Activated naive CD4-positive, alpha-beta T cell treated with anti-CD3 and anti-CD28 coated beads, Interleukin-2, amount 50 U/mL, for 72 hours (primary cell): Measurements from ENCODE around the gene VSX1. TPM values are rescaled to one million over a fixed set of nuclear protein-coding genes. Genes with fewer than 3 reads are reported as not detected.

ENCODE experiments used
- ATAC-seq, 2 donors: fragments of 150-1000 bp; cut with Tn5 transposase; 2 replicates each; pipeline ENCODE4 v1.10.0; 2021; ENCODE audit warnings: mild to moderate bottlenecking in 2 of 2, moderate library complexity in 2 of 2
- DNase-seq, 2 donors: peaks; one replicate each; pipeline ENCODE4 v3.0.0; 2021 to 2022; ENCODE audit warnings: low spot score in 2 of 2
- H3K27ac Mint-ChIP-seq, 2 donors: one replicate each; pipeline ENCODE4 v1.8.0; 2022; ENCODE audit warnings: mild to moderate bottlenecking in 2 of 2, mixed read lengths in 2 of 2
- H3K36me3 Mint-ChIP-seq, 2 donors: one replicate each; pipeline ENCODE4 v1.8.0; 2022; ENCODE audit warnings: mixed read lengths in 2 of 2
- H3K9me3 Mint-ChIP-seq, 2 donors: one replicate each; pipeline ENCODE4 v1.8.0; 2022; ENCODE audit warnings: mixed read lengths in 2 of 2
- total RNA-seq, 2 donors: library from RNA; stranded (reverse); gene quantifications; one replicate each; pipeline ENCODE4 v1.2.3, GENCODE V29; 2022

Gene VSX1
- total RNA-seq, 2 donors from 2014 or later, result not detected

- Mint-ChIP-seq H3K27ac (no peak overlapping the region), H3K36me3 (no peaks in the 10 kb centered on the region), H3K9me3 (no peaks in the 10 kb centered on the region)
- ATAC-seq, result no peak
- DNase-seq, result no peak
Measured at GRCh38 chr20:25025986-25026605, 55.8 kb downstream of the VSX1 start.

Other genes with a start within 250 kb of the VSX1 start
- gene CST7, start 132.9 kb downstream of the VSX1 start, total RNA-seq, result 10 to 100 TPM; 29.8 to 50.3 TPM
- gene APMAP, start 89.4 kb downstream of the VSX1 start, total RNA-seq, result 10 to 100 TPM; 33.7 to 57.6 TPM
- gene ACSS1, start 24.0 kb downstream of the VSX1 start, total RNA-seq, result 10 to 100 TPM in 1 of 2 donors, 1 to 10 TPM in 1; 5.5 to 11.3 TPM
- 10 to 100 TPM; 38.8 to 45.6 TPM for gene ENTPD6, start 113.6 kb upstream of the VSX1 start, total RNA-seq
- 10 to 100 TPM; 19.1 to 30.8 TPM for gene PYGB, start 165.9 kb upstream of the VSX1 start, total RNA-seq